GM12864 (cell line): ENCODE data around the gene PSMD7.
"Not testable (repeated sequence)": the region's sequence is repeated elsewhere in the genome, so short reads cannot be mapped to it uniquely, and the experiment has no call there.

Source experiments
- DNase-seq: peaks from one replicate; pipeline ENCODE4 v3.0.0-alpha.2; 2011; ENCODE audit warnings: low read depth
- H3K4me3 ChIP-seq: 2 replicates; pipeline ENCODE4 v1.5.1; 2011; ENCODE audit warnings: mild to moderate bottlenecking, low read depth, low read length, control low read depth
- CTCF ChIP-seq: IDR thresholded peaks from 2 replicates; pipeline ENCODE4 v1.5.1; 2011; ENCODE audit warnings: low read depth, mild to moderate bottlenecking, moderate library complexity, low read length, control low read depth, inconsistent platforms; ENCODE audit errors: missing control alignments

Gene PSMD7

DNA sequence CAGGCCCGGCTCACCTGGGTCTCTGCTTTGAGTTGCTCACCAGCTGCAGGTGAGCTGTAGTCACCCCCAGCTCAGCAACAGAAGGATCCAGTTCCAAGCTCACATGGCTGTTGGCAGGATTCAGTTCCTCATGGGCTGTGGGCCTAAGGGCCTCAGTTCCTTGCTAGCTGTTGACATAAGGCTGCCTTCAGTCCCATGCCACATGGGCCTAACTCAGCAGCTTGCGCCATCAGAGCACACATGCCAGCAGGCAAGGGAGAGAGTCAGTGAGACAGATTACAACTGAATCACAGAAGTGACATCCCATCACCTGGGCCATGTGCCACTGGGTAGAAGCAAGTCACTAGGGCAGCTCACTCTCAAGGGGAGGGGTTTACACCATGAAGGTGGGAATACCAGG is 24.7 kb downstream of the PSMD7 start:
- DNase-seq, result no peak
- no peak for TF ChIP-seq CTCF
- no peak overlapping the region for H3K4me3 ChIP-seq

DNA sequence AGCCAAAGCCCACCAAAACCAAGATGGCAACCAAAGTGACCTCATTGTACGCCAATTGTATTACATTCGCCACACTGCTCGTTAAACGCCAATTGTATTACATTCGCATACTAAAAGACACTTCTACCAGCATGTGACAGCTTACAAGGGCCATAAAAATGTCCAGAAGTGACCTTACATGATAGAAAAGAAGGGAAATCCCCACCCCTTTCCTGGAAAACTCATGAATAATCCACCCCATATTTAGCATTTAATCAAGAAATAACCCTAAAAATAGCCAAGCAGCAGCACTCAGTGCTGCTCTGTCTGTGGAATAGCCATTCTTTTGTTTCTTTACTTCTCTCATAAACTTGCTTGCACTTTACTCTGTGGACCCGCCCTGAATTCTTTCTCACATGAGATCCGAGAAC is 25.7 kb downstream of the PSMD7 start:
- no peak for DNase-seq
- no peak for TF ChIP-seq CTCF
- H3K4me3 ChIP-seq, result no peak overlapping the region

GRCh38 chr16:74324777-74325176 is 28.2 kb downstream of the PSMD7 start:
- not testable (repeated sequence) for H3K4me3 ChIP-seq, DNase-seq

- H3K4me3 ChIP-seq, result no peak overlapping the region
- DNase-seq, result no peak
- TF ChIP-seq CTCF, result no peak
These were observed 29.0 kb downstream of the PSMD7 start for GRCh38 chr16:74325641-74326040.

DNA sequence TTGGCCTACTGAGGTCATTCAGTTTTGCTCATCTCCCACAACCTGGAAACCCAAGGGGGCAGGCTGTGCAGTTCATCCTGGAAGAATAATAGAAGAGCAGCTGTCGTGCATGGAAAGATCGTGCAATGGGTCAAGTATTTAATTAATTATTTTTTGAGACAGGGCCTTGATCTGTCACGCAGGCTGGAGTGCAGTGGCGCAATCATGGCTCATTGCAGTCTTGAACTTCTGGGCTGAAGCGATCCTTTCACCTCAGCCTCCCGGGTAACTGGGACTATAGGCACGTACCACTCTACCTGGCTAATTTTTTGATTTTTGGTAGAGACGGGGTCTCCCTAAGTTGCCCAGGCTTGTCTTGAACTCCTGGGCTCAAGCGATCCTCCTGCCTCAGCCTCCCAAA is 31.7 kb downstream of the PSMD7 start:
- not testable (repeated sequence) for DNase-seq, H3K4me3 ChIP-seq

DNA sequence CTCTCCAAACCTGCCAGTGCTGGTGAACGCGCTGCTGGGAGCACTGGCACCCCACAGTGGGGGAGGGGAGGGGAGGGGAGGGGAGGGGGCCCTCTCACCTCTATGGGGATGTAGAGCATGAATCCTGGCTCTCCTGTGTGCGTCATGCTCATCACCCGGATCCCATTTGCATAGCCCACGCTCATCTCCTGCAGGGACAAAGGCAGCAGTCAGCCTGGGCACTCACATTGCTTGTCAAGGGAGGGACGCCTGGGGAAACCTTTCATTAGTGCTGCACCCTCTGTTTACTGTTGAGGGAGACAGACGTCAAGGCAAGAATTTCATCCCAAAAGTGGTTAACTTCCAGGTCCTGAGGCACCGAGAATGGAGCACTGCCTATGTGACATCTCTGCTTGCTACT is 35.9 kb downstream of the PSMD7 start:
- DNase-seq, result not testable (repeated sequence)

DNA sequence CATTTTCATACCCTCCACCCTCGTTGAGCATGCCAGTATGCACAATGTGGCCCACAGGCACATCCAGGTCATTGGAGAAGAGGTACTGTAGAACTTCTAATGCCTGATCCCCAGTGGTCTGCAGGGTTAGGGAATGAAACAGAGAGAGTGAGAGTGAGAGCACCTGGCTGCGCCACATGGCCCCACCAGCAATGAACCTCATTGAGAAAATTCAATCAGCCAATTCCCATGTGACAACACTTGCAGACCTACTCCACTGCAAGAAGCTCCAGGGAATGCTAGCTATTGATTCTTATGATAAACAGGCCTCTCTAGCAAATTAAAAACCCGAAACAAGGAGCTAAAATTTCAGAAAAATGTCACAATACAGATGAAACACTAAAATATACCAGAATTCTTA is 40.9 kb downstream of the PSMD7 start:
- H3K4me3 ChIP-seq, DNase-seq: not testable (repeated sequence)

More for the DNA sequence above, 35.9 kb downstream of the PSMD7 start:
- not testable (repeated sequence) for H3K4me3 ChIP-seq

- H3K4me3 ChIP-seq, DNase-seq: not testable (repeated sequence)
These were observed 42.6 kb downstream of the PSMD7 start for GRCh38 chr16:74339226-74339625.

DNA sequence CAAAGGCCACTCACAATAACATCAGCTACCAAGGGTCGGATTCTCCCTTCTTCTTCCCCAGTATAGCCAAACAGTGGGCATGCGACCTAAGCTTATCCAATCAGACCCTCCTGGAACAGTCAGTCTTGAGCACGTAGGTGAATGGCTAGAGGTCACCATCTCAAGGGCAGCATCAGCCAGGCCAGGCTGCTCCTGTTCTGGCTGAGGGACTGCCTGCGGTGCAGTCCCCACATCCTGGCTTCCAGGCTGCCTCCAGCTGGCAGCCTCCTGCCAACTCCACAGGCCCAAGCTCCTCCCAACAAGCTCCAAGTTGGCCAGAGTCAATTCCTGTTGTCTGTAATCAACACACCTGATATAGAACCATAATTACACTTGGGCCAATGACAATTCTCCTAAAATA is 56.4 kb downstream of the PSMD7 start:
- DNase-seq, H3K4me3 ChIP-seq: not testable (repeated sequence)
